HG03521 (cell line): ENCODE results near the gene RYR3.

Experiments
- ATAC-seq: cut with Tn5 transposase; IDR thresholded peaks from one replicate; pipeline ENCODE4 v1.9.1; 2021; ENCODE audit warnings: mild to moderate bottlenecking, moderate library complexity; ENCODE audit not compliant: unreplicated experiment

The RYR3 gene

GRCh38 chr15:33445984-33446383, 135.2 kb downstream of the RYR3 start:
- no peak for ATAC-seq

DNA sequence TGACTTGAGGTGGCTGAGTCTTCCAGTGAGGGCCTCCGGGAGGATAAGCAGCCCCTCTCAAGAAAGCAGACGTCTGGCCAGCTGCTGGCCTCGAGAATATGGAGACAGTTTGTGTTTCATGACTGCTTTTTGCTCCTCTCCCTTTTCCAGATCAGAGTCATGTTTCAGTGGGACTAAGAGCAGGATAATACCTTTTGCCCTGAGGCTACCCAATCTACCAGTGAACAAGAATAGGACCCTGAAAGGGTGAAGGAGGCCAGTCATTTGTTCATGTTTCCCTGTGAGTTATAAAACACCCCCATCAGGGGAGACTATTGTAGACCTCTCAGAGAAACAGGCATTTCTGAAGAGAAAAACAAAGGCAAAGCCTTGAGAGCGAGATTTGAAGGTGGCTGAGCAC, 137.4 kb downstream of the RYR3 start:
- no peak for ATAC-seq

- ATAC-seq: no peak
Observed at GRCh38 chr15:33448961-33449606, 138.3 kb downstream of the RYR3 start.

DNA sequence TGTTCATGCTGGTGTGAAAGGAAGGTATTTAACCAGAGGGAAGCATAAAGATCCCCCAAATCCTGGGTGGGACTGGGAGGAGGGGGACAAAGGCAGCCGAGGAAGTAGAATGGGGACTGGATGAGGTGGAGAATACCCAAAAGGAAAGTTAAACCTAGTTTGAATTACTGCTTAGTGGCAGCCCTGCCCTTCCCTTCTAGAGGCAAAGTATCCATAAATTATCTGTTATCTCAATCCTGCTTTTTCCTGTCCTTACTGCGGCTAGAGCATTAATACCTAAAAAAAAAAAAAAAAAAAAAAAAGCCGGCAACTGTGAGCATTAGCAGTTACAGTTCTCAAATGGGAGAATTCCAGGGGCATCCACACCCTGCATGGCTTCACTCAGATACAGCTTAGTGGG, 139.0 kb downstream of the RYR3 start:
- no peak for ATAC-seq

- no peak for ATAC-seq
Observed at GRCh38 chr15:33451385-33451784, 140.6 kb downstream of the RYR3 start.

GRCh38 chr15:33453761-33454160, 143.0 kb downstream of the RYR3 start:
- ATAC-seq: no peak

- no peak for ATAC-seq
Observed at GRCh38 chr15:33454346-33454745, 143.6 kb downstream of the RYR3 start.

DNA sequence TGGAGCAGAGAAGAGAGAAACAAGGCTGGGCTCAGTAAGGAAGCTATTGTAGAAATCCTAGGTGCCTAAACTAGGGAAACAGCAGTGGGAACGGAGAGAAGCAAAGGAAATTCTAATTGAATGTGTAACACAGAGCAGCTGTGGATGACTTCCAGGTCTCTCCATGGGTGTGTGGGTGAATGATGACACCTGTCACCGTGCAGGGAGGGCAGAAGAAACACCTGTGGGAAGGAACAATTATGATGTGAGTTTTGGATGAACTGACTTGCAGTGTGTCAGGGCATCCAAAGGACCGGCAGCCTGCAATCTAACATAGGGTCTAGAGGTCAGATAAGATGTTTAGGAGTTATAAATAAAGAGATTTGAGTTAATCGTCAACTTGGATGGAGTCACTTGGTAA, 144.2 kb downstream of the RYR3 start:
- ATAC-seq: no peak

- no peak for ATAC-seq
Observed at GRCh38 chr15:33458421-33458820, 147.7 kb downstream of the RYR3 start.

DNA sequence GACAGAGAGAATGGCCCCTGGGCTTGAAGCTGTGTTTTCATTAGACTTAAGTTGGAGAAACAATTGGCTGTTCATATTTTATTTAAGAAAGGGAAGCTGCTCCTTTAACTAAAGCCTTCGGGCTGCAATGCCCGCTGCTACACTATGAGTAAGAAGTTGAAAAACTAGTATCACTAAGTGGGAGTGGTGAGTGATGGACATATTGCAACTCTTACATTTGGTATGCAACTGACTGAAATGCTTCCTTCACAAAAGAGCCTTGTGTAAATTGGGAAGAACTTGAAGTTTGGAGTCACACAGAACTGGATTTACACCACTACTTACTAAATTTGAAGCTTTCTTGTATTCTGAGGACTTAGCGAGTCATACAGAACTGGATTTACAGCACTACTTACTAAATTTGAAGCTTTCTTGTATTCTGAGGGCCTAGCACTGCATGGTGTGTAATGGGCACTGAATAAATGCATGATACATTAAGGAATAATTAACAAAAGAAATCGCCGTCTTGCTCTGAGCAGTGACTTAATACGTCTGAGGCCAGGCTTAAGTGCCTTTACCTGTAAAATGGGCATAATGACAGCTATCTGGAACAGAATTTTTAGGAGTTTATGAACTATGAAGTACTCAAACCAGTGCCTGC, 149.5 kb downstream of the RYR3 start:
- ATAC-seq: no peak

DNA sequence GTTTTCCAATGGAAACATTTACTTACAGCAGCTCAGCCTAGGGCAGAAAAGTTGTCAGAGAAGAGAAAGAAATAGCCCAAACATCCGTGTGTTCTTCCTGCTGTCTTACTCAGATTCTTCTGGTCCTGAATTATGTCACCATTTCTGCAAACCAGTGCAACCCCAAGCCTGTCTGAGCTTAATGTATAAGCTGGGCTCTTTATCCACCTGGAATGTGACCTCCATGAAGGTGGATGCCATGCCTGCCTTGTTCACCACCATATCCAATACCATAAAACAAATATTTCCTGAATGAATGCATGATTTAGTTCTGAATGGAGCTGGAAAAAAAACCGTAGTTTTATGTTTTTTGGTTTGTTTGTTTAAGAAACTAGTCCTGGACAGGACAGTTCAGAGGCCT, 150.9 kb downstream of the RYR3 start:
- ATAC-seq: no peak

DNA sequence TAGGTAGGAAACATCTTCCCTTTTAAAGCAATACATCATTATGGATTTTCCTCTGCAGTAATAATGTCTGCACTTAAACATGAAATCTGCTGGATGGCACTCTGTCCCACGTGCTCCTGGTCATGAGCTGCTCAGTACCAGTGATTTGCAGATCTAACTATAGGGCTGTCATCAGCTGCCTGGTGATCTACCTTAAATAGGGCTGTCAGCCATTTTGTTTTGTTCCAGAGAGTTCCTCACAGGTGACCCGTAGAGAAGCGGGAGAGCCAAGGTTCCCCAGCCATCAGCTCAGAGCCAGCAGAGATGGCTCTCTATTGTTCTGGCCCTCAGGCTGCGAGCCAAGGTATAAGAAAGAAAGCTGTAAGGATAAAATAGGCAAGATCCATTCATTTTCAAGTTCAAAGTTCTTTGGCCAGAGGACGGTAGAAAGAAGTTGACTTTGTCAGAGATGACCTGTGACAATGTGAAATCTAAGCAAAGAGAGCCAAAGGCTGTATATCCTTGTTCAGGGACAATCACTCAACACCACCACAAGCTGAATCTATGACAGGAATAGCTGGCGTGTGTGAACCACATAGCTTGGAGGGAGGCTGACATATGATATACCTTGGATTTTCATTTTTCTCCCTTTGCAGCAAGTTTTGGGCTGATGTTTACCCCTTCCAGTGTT, 156.5 kb downstream of the RYR3 start:
- no peak for ATAC-seq

- no peak for ATAC-seq
Observed at GRCh38 chr15:33467816-33468163, 157.0 kb downstream of the RYR3 start.

DNA sequence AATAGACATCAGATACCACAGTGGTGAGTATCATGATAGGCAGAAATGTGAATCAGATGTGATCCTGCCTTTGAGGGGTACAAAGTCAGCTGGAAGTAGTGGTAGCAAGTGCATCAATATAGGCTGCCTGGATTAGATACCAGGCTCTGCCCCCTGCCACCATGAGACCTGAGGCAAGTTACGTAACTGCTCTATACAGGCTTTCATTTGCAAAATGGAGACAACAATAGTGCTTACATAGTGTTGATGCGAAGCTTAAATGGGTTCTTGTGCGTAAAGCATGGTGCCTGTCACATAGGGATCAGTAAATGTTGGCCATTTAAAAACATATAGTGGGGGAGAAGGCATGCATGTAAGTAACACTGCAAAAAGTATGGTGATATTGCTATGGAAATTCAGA, 158.0 kb downstream of the RYR3 start:
- no peak for ATAC-seq

GRCh38 chr15:33473005-33473404, 162.2 kb downstream of the RYR3 start:
- ATAC-seq: no peak

GRCh38 chr15:33473714-33474113, 162.9 kb downstream of the RYR3 start:
- no peak for ATAC-seq

DNA sequence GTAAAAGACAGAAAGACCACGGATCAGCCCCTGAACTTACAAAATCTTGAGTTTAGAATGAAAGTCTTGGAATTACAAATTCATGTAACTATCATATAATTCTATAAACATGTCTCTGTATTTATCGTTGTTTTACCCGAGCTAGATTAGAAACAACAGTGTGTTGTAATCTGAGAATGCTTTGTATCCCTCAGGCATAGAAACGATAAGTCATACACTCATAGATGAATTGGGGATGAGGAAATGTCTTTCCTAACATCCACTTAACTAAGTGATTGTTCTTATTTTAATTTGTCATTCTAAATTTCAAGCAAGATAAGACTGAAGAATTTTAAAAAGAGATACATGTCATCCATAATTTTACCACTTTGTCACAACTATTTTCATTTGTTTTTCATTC, 165.3 kb downstream of the RYR3 start:
- no peak for ATAC-seq

- no peak for ATAC-seq
Observed at GRCh38 chr15:33476908-33477307, 166.1 kb downstream of the RYR3 start.

GRCh38 chr15:33489335-33489734, 178.6 kb downstream of the RYR3 start:
- ATAC-seq: no peak

- no peak for ATAC-seq
Observed at GRCh38 chr15:33490703-33491102, 179.9 kb downstream of the RYR3 start.

DNA sequence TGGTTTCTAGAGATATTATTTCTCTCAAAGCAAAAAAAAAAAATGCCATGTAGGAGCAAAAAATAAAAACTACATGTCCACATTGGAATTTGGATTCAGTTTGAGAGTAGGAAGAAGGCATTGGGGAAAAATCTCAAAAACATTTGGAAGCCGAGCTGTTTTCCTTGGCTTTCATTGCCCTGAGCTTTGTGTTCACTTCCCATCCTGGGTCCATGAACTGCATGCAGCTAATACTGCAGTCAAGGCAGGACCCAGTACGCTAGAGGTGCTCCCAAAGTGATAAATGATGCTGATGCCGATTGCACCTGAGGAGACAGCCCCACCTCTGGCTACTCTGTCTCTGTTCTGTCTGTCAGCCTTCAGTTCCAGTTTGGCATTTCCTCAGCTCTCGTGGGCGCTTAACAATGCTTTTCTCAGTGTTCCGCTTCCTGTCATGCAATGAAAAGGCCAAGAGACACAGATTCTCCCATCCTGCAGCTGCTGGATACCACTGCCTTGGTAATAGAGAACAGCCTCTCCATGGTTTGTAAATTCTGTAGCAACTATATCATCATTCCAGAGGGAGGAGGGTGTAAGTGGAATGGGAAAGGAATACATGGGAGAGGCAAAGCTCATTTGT, 181.8 kb downstream of the RYR3 start:
- no peak for ATAC-seq

GRCh38 chr15:33494306-33494705, 183.5 kb downstream of the RYR3 start:
- ATAC-seq: no peak
